ENCODE measurements around the gene FANCI. TPM values are rescaled to one million over a fixed set of nuclear protein-coding genes. Genes with fewer than 3 reads are reported as not detected.

The FANCI gene
- total and polyA plus RNA-seq, 2 of the 13 experiments (the other 11 are each of a cell fraction or from before 2014, with no cell fraction given), result 15.7 to 68.8 TPM

- no peak for TF ChIP-seq ZBTB10 (CRISPR knock-in tag; IDR thresholded peaks at IDR 0.05; ENCODE audit: borderline replicate concordance)
- no peak for TF ChIP-seq NONO (IDR thresholded peaks at IDR 0.05)
- peak; percentile 84 for TF ChIP-seq NONO (CRISPR knock-in tag; conservative IDR thresholded peaks at IDR 0.05)
- TF ChIP-seq SATB2 (CRISPR knock-in tag; IDR thresholded peaks at IDR 0.05), result no peak
- TF ChIP-seq ZNF777 (CRISPR knock-in tag; IDR thresholded peaks at IDR 0.05), result no peak
- peak; percentile 86; the same call in 1 of the 2 replicates for TF ChIP-seq EED (CRISPR knock-in tag; IDR thresholded peaks at IDR 0.05)
- no peak for TF ChIP-seq ZNF644 (CRISPR knock-in tag; IDR thresholded peaks at IDR 0.05; ENCODE audit: low read depth)
- TF ChIP-seq ZNF746 (CRISPR knock-in tag; IDR thresholded peaks at IDR 0.05), result no peak; the same call in 1 of the 2 replicates
- TF ChIP-seq, protein P1, sequence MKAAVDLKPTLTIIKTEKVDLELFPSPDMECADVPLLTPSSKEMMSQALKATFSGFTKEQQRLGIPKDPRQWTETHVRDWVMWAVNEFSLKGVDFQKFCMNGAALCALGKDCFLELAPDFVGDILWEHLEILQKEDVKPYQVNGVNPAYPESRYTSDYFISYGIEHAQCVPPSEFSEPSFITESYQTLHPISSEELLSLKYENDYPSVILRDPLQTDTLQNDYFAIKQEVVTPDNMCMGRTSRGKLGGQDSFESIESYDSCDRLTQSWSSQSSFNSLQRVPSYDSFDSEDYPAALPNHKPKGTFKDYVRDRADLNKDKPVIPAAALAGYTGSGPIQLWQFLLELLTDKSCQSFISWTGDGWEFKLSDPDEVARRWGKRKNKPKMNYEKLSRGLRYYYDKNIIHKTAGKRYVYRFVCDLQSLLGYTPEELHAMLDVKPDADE (CRISPR knock-in tag; IDR thresholded peaks at IDR 0.05), result no peak
- TF ChIP-seq IRF1 (CRISPR knock-in tag; IDR thresholded peaks at IDR 0.05; ENCODE audit: low read depth), result no peak
- TF ChIP-seq, protein P2, sequence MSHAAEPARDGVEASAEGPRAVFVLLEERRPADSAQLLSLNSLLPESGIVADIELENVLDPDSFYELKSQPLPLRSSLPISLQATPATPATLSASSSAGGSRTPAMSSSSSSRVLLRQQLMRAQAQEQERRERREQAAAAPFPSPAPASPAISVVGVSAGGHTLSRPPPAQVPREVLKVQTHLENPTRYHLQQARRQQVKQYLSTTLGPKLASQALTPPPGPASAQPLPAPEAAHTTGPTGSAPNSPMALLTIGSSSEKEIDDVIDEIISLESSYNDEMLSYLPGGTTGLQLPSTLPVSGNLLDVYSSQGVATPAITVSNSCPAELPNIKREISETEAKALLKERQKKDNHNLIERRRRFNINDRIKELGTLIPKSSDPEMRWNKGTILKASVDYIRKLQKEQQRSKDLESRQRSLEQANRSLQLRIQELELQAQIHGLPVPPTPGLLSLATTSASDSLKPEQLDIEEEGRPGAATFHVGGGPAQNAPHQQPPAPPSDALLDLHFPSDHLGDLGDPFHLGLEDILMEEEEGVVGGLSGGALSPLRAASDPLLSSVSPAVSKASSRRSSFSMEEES (CRISPR knock-in tag; IDR thresholded peaks at IDR 0.05), result no peak
- peak; percentile 5; the same call in 1 of the 2 replicates for TF ChIP-seq SMC3 (IDR thresholded peaks at IDR 0.05; ENCODE audit: low read length)
- no peak for TF ChIP-seq ZBTB21 (CRISPR knock-in tag; IDR thresholded peaks at IDR 0.05)
- TF ChIP-seq ZNF121 (CRISPR knock-in tag; IDR thresholded peaks at IDR 0.05), result no peak
- no peak for TF ChIP-seq ZNF549 (CRISPR knock-in tag; IDR thresholded peaks at IDR 0.05)
- no peak for TF ChIP-seq RARG (CRISPR knock-in tag; IDR thresholded peaks at IDR 0.05; ENCODE audit: low read depth)
- peak; percentile 93 for TF ChIP-seq ZFP91 (CRISPR knock-in tag; IDR thresholded peaks at IDR 0.05; ENCODE audit: borderline replicate concordance)
- TF ChIP-seq HDAC6 (IDR thresholded peaks at IDR 0.05; ENCODE audit: low read depth, low read length), result no peak
- no peak for TF ChIP-seq ZNF253 (CRISPR knock-in tag; IDR thresholded peaks at IDR 0.05; ENCODE audit: borderline replicate concordance)
- no peak for TF ChIP-seq ZFP41 (CRISPR knock-in tag; IDR thresholded peaks at IDR 0.05; ENCODE audit: borderline replicate concordance)
- peak; percentile 80; the same call in 1 of the 2 replicates for TF ChIP-seq IRF2 (CRISPR knock-in tag; IDR thresholded peaks at IDR 0.05)
- peak; percentile 95 for TF ChIP-seq ARNT2 (CRISPR knock-in tag; IDR thresholded peaks at IDR 0.05; ENCODE audit: low read depth)
These were observed at the start of gene FANCI (continued) for GRCh38 chr15:89243691-89244573.

All from HepG2 (cell line).